B cell (primary cell): ENCODE measurements around the gene CYTH2. TPM values are rescaled to one million over a fixed set of nuclear protein-coding genes. Genes with fewer than 3 reads are reported as not detected.

Experiments used
- ATAC-seq: fragments of 200-7000 bp; cut with Tn5 transposase; one replicate; pipeline ENCODE4 v1.10.0; 2021; ENCODE audit warnings: low read depth, mild to moderate bottlenecking, moderate number of reproducible peaks, moderate library complexity
- CTCF ChIA-PET: fragments of 350-600 bp; sonication (Branson Sonifier 250); formaldehyde crosslinking; loops from one replicate; lab custom pipeline; 2021; ENCODE audit warnings: antibody characterized with exemption, inconsistent platforms; lab: Charles Lee
- POLR2A ChIA-PET: fragments of 350-600 bp; sonication (Branson Sonifier 250); formaldehyde crosslinking; loops from one replicate; lab custom pipeline; 2021; ENCODE audit warnings: antibody characterized with exemption; lab: Charles Lee
- DNase-seq: peaks from one replicate; pipeline ENCODE4 v3.0.0; 2013
- H2AFZ ChIP-seq: 2 replicates; pipeline ENCODE4 v1.6.1; 2012; ENCODE audit warnings: mild to moderate bottlenecking, low read depth, low read length; ENCODE audit not compliant: insufficient read depth, poor library complexity, severe bottlenecking
- H3K27ac ChIP-seq, 2 donors: 1 replicate in 1 of 2; 2 replicates in 1 of 2; pipeline ENCODE4 v1.5.1; 2012 to 2013; ENCODE audit warnings: low read length in 2 of 2, mild to moderate bottlenecking in 2 of 2, moderate library complexity in 1 of 2
- H3K27me3 ChIP-seq, 4 experiments: fragments of 200-600 bp in 1 of 4; sonication (generic) in 1 of 4; replicated peaks in 1 of 4; 1 replicate in 2 of 4; 2 replicates in 2 of 4; pipeline versions ENCODE4 v1.6.1 to v1.7.0; 2013 to 2016; ENCODE audit warnings: low read length in 3 of 4, mild to moderate bottlenecking in 2 of 4, mixed read lengths in 1 of 4, moderate library complexity in 1 of 4; ENCODE audit not compliant: insufficient read depth in 4 of 4, control insufficient read depth in 3 of 4; ENCODE audit errors: control extremely low read depth in 1 of 4
- H3K36me3 ChIP-seq, 2 experiments: replicated peaks in 1 of 2; 1 replicate in 1 of 2; 2 replicates in 1 of 2; pipeline versions ENCODE4 v1.6.1 to v1.7.1; 2013; ENCODE audit warnings: low read length in 1 of 2; ENCODE audit not compliant: insufficient read depth in 2 of 2, control insufficient read depth in 1 of 2; ENCODE audit errors: control extremely low read depth in 1 of 2, extremely low read depth in 1 of 2
- H3K4me1 ChIP-seq, 2 donors: fragments of 200-600 bp in 1 of 2; sonication (generic) in 1 of 2; 1 replicate in 1 of 2; 2 replicates in 1 of 2; pipeline versions ENCODE4 v1.5.1 to v1.6.1; 2013 to 2017; ENCODE audit warnings: low read length in 2 of 2; ENCODE audit not compliant: control insufficient read depth in 2 of 2, insufficient read depth in 2 of 2
- H3K4me2 ChIP-seq: replicated peaks from 2 replicates; pipeline ENCODE3; 2012; ENCODE audit warnings: mild to moderate bottlenecking, low read depth, low read length; ENCODE audit not compliant: poor library complexity, severe bottlenecking
- H3K4me3 ChIP-seq, 5 experiments: fragments of 200-600 bp in 1 of 5; sonication (generic) in 1 of 5; 1 replicate in 3 of 5; 2 replicates in 2 of 5; pipeline versions ENCODE4 v1.5.1 to v1.7.0; 2011 to 2016; ENCODE audit warnings: low read length in 4 of 5, mild to moderate bottlenecking in 4 of 5, low read depth in 2 of 5, control low read depth in 1 of 5, moderate library complexity in 1 of 5; ENCODE audit not compliant: insufficient read depth in 1 of 5; ENCODE audit errors: control extremely low read depth in 1 of 5, extremely low read depth in 1 of 5
- H3K79me2 ChIP-seq: fragments of 200-600 bp; sonication (generic); one replicate; pipeline ENCODE4 v1.6.0; 2016; ENCODE audit warnings: low read length; ENCODE audit not compliant: control insufficient read depth, insufficient read depth
- H3K9ac ChIP-seq: fragments of 200-600 bp; sonication (generic); 2 replicates; pipeline ENCODE4 v1.6.1; 2017; ENCODE audit warnings: mild to moderate bottlenecking, low read length, moderate library complexity
- H3K9me3 ChIP-seq, 3 donors: one replicate each; pipeline versions ENCODE4 v1.6.1 to v1.7.1; 2013; ENCODE audit warnings: low read length in 2 of 3; ENCODE audit not compliant: control insufficient read depth in 2 of 3, insufficient read depth in 1 of 3; ENCODE audit errors: control extremely low read depth in 1 of 3
- H4K20me1 ChIP-seq: 2 replicates; pipeline ENCODE4 v1.6.0; 2012; ENCODE audit warnings: mild to moderate bottlenecking, low read length; ENCODE audit not compliant: insufficient read depth, control insufficient read depth, poor library complexity, severe bottlenecking
- H3K27ac Mint-ChIP-seq: one replicate; pipeline ENCODE4 v1.8.0; 2021; ENCODE audit warnings: mixed read lengths
- H3K27me3 Mint-ChIP-seq: one replicate; pipeline ENCODE4 v1.8.0; 2021; ENCODE audit warnings: mixed read lengths
- H3K4me1 Mint-ChIP-seq: one replicate; pipeline ENCODE4 v1.8.0; 2021; ENCODE audit warnings: mixed read lengths
- H3K4me3 Mint-ChIP-seq: one replicate; pipeline ENCODE4 v1.8.0; 2021; ENCODE audit warnings: mixed read lengths
- H3K9me3 Mint-ChIP-seq: one replicate; pipeline ENCODE4 v1.8.0; 2022; ENCODE audit warnings: mixed read lengths; ENCODE audit not compliant: insufficient read depth
- EZH2 ChIP-seq: IDR thresholded peaks from 2 replicates; pipeline ENCODE4 v1.6.1; 2012; ENCODE audit warnings: borderline replicate concordance, low read depth, mild to moderate bottlenecking, moderate library complexity, low read length; ENCODE audit not compliant: insufficient read depth, poor library complexity, severe bottlenecking
- WGBS: methylation state at CpG from one replicate; pipeline ENCODE4 v1.1.5; 2013; ENCODE audit warnings: missing lambda C conversion rate; ENCODE audit not compliant: insufficient coverage; 5-methylcytosine and 5-hydroxymethylcytosine counted together
- intact Hi-C: fragments of 100-400 bp; cut with micrococcal nuclease; formaldehyde crosslinking; loops from one replicate; pipeline ENCODE4 v1.10.0; 2022
- polyA plus RNA-seq: library from polyadenylated mRNA; depleted of rRNA; stranded (reverse); fragments of >200 nt; gene quantifications from 2 replicates; pipeline ENCODE4 v1.2.3, GENCODE V29; 2012
- total RNA-seq, 2 donors: library from RNA; stranded (reverse); fragments of 120-200 nt in 1 of 2; gene quantifications; 1 replicate in 1 of 2; 2 replicates in 1 of 2; pipeline versions ENCODE4 v1.2.3 to v1.2.4, GENCODE V29; 2013 to 2022
- TF ChIP-seq, protein P1 (sequence below): fragments of 200-600 bp; IDR thresholded peaks from one replicate; pipeline ENCODE4 v1.8.0; 2022; ENCODE audit warnings: antibody characterized with exemption, mild to moderate bottlenecking

CYTH2 gene
- total and polyA plus RNA-seq, 2 donors (not counting 1 experiment from before 2014, with no cell fraction given) = 40.7 to 56.0 TPM

DNA sequence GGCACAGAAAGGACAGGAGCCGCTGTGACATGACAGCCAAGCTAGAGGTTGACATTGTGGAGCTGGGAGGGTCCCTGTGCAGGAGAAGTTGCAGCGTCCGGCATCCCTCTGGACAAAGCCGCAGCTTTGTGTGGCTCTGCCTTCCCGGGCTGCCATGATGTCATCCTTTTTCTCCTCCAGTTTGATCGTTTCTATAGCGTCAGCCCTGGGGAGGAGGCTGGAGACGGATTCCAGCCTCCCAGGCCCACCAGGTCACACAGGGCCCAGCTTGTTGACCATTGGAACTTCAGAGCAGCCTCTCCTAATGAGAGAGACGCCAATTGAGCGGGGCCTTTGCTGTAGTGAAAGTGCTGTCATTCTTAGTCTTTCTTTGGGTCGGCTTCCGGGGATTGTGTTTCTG is 17.5 kb upstream of the CYTH2 start:
- Mint-ChIP-seq H3K27me3 (no peaks in the 10 kb centered on the region), H3K4me3 (no peak overlapping the region), H3K27ac (no peak overlapping the region), H3K4me1 (peaks cover 18% of the 10 kb centered on the region), H3K9me3 (no peaks in the 10 kb centered on the region)
- Histone ChIP-seq H3K9ac (no peak overlapping the region), H3K27me3 (no peaks in the 10 kb centered on the region), H3K4me3 (no peak overlapping the region), H3K36me3 (peaks cover 0 to 82% of the 10 kb centered on the region in 2 experiments), H4K20me1 (peaks cover 38% of the 10 kb centered on the region), H3K9me3 (no peaks in the 10 kb centered on the region), H3K79me2 (peaks cover 25% of the 10 kb centered on the region), H3K4me1 (peaks cover under 1 to 8% of the 10 kb centered on the region in 2 donors), H3K27ac (no peak overlapping the region), H2AFZ (no peak overlapping the region), H3K4me2 (no peak overlapping the region)
- intact Hi-C loops = no loop called here
- CTCF ChIA-PET = interaction anchor here (1.2 kb wide), 1 partner anchor 118 kb away, joined by 3 read pairs; no protein-coding TSS in a partner anchor
- TF ChIP-seq, protein P1, sequence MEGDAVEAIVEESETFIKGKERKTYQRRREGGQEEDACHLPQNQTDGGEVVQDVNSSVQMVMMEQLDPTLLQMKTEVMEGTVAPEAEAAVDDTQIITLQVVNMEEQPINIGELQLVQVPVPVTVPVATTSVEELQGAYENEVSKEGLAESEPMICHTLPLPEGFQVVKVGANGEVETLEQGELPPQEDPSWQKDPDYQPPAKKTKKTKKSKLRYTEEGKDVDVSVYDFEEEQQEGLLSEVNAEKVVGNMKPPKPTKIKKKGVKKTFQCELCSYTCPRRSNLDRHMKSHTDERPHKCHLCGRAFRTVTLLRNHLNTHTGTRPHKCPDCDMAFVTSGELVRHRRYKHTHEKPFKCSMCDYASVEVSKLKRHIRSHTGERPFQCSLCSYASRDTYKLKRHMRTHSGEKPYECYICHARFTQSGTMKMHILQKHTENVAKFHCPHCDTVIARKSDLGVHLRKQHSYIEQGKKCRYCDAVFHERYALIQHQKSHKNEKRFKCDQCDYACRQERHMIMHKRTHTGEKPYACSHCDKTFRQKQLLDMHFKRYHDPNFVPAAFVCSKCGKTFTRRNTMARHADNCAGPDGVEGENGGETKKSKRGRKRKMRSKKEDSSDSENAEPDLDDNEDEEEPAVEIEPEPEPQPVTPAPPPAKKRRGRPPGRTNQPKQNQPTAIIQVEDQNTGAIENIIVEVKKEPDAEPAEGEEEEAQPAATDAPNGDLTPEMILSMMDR = no peak
- no peak for TF ChIP-seq EZH2
- POLR2A ChIA-PET = no interaction called here
- ATAC-seq (no peak), DNase-seq (no peak)
- WGBS = 95% methylated on average over 12 of the region's 12 CpGs

DNA sequence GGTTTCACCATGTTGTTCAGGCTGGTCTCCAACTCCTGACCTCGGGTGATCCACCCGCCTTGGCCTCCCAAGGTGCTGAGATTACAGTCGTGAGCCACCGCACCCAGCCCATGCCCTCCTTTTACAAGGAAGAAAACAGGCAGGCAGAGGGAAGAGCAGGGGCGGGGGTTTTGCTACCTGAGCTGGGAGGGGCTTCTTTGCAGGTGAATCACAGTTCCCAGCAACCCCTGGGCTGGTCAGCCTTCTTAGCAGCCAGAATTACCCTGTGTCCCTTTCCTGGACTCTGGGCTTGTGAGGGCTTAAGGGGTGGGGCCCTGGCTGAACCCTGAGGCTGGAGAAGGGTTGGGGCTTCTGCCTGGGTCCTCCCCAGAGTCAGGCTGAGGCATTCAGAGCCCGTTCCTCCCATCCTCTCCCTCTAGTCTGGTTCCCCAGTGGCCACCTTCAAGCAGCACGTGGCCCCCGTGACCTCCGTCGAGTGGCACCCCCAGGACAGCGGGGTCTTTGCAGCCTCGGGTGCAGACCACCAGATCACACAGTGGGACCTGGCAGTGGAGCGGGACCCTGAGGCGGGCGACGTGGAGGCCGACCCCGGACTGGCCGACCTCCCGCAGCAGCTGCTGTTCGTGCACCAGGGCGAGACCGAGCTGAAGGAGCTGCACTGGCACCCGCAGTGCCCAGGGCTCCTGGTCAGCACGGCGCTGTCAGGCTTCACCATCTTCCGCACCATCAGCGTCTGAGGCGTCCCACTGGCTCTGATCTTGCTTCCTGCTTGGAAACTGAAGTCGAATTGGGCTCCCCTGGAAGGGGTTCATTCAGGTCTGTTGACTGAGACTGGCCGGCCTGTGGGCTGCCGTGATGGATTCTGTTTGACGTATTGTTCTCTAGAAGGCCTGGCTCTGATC is 16.6 kb upstream of the CYTH2 start:
- Mint-ChIP-seq H3K4me1 (peaks cover 16% of the 10 kb centered on the region), H3K9me3 (no peaks in the 10 kb centered on the region), H3K27me3 (no peaks in the 10 kb centered on the region), H3K4me3 (no peak overlapping the region), H3K27ac (no peak overlapping the region)
- Histone ChIP-seq H3K4me2 (no peak overlapping the region), H3K9ac (no peak overlapping the region), H3K4me3 (no peak overlapping the region), H3K4me1 (peaks cover 0 to 6% of the 10 kb centered on the region in 2 donors), H3K36me3 (peaks cover 0 to 77% of the 10 kb centered on the region in 2 experiments), H2AFZ (no peak overlapping the region), H3K9me3 (no peaks in the 10 kb centered on the region), H3K27ac (no peak overlapping the region), H3K79me2 (peaks cover 23% of the 10 kb centered on the region), H4K20me1 (peaks cover 38% of the 10 kb centered on the region), H3K27me3 (no peaks in the 10 kb centered on the region)
- intact Hi-C loops = no loop called here
- DNase-seq = no peak
- whole genome bisulfite sequencing = 96% methylated on average over 30 of the region's 33 CpGs
- POLR2A ChIA-PET = no interaction called here
- ATAC-seq = no peak
- CTCF ChIA-PET = interaction anchor here (1.2 kb wide), 1 partner anchor 119 kb away, joined by 3 read pairs; no protein-coding TSS in a partner anchor
- TF ChIP-seq, protein P1 = no peak
- no peak for TF ChIP-seq EZH2
